SK-N-SH (cell line): ENCODE data around the gene C9orf72. TPM values are rescaled to one million over a fixed set of nuclear protein-coding genes. Genes with fewer than 3 reads are reported as not detected.

Experiments
- CTCF ChIA-PET: fragments of 300-600, 350-600 bp; formaldehyde crosslinking; extraction: SDS; loops from one replicate; lab custom pipeline; 2021; lab: Yijun Ruan, JAX
- POLR2A ChIA-PET: fragments of 350-600 bp; sonication (Branson Sonifier 250); formaldehyde crosslinking; extraction: SDS; loops from one replicate; lab custom pipeline; 2020; ENCODE audit warnings: antibody characterized with exemption, inconsistent platforms; lab: Yijun Ruan, JAX
- DNase-seq: peaks from one replicate; pipeline ENCODE4 v3.0.0; 2012
- H2AFZ ChIP-seq: fragments of 200-600 bp; sonication (generic); 2 replicates; pipeline ENCODE4 v1.8.1; 2016; ENCODE audit warnings: antibody characterized with exemption, mild to moderate bottlenecking, low read depth
- H3F3A ChIP-seq: fragments of 200-600 bp; sonication (generic); replicated peaks from 2 replicates; pipeline ENCODE3; 2016; ENCODE audit warnings: antibody characterized with exemption, mild to moderate bottlenecking; ENCODE audit not compliant: insufficient read depth
- H3K27ac ChIP-seq, 2 experiments: fragments of 200-500 bp in 1 of 2; fragments of 200-600 bp in 1 of 2; sonication (Bioruptor generic) in 1 of 2; sonication (generic), shearing (Covaris generic) in 1 of 2; 2 replicates each; pipeline versions ENCODE4 v1.5.1 to v1.6.1; 2014 to 2016; ENCODE audit warnings: low read depth in 2 of 2, inconsistent platforms in 1 of 2, low read length in 1 of 2, mild to moderate bottlenecking in 1 of 2, mixed read lengths in 1 of 2
- H3K27me3 ChIP-seq: fragments of 200-600 bp; sonication (generic), shearing (Covaris generic); 2 replicates; pipeline ENCODE4 v1.6.1; 2016; ENCODE audit warnings: mixed run types; ENCODE audit not compliant: insufficient read depth
- H3K36me3 ChIP-seq, 2 experiments: fragments of 200-500 bp in 1 of 2; fragments of 200-600 bp in 1 of 2; sonication (Bioruptor generic) in 1 of 2; sonication (generic) in 1 of 2; replicated peaks in 1 of 2; 2 replicates each; pipeline versions ENCODE3 to v1.5.1; 2014 to 2016; ENCODE audit warnings: low read length in 1 of 2, mild to moderate bottlenecking in 1 of 2; ENCODE audit not compliant: insufficient read depth in 2 of 2, control insufficient read depth in 1 of 2
- H3K4me1 ChIP-seq, 2 experiments: fragments of 200-500 bp in 1 of 2; fragments of 200-600 bp in 1 of 2; sonication (Bioruptor generic) in 1 of 2; sonication (generic), shearing (Covaris generic) in 1 of 2; 2 replicates each; pipeline versions ENCODE4 v1.5.1 to v1.6.1; 2014 to 2016; ENCODE audit warnings: low read depth in 1 of 2, low read length in 1 of 2, mixed run types in 1 of 2; ENCODE audit not compliant: insufficient read depth in 2 of 2, control insufficient read depth in 1 of 2
- H3K4me2 ChIP-seq: fragments of 200-600 bp; sonication (generic), shearing (Covaris generic); 2 replicates; pipeline ENCODE4 v1.6.1; 2017; ENCODE audit warnings: mixed run types
- H3K4me3 ChIP-seq, 2 experiments: fragments of 200-500 bp in 1 of 2; fragments of 200-600 bp in 1 of 2; sonication (Bioruptor generic) in 1 of 2; sonication (generic), shearing (Covaris generic) in 1 of 2; 2 replicates each; pipeline versions ENCODE4 v1.5.1 to v1.8.1; 2014 to 2016; ENCODE audit warnings: low read depth in 2 of 2, inconsistent platforms in 1 of 2, low read length in 1 of 2, mild to moderate bottlenecking in 1 of 2, mixed read lengths in 1 of 2, moderate library complexity in 1 of 2
- H3K79me2 ChIP-seq: fragments of 200-600 bp; sonication (generic); 2 replicates; pipeline ENCODE4 v1.8.1; 2017; ENCODE audit warnings: mild to moderate bottlenecking; ENCODE audit not compliant: insufficient read depth
- H3K9ac ChIP-seq: fragments of 200-600 bp; sonication (generic); 2 replicates; pipeline ENCODE4 v1.6.1; 2017; ENCODE audit warnings: mixed run types
- H3K9me2 ChIP-seq: fragments of 200-600 bp; sonication (generic); 2 replicates; pipeline ENCODE4 v1.6.1; 2017; ENCODE audit warnings: mixed run types
- H3K9me3 ChIP-seq: fragments of 200-600 bp; sonication (generic); 2 replicates; pipeline ENCODE4 v1.6.1; 2017; ENCODE audit warnings: mixed run types, mild to moderate bottlenecking, moderate library complexity
- H4K20me1 ChIP-seq: fragments of 200-600 bp; sonication (generic); 2 replicates; pipeline ENCODE4 v1.6.1; 2017; ENCODE audit warnings: mild to moderate bottlenecking, mixed run types; ENCODE audit not compliant: insufficient read depth
- CTCF ChIP-seq: fragments of 200-600 bp; sonication (generic); IDR thresholded peaks from 2 replicates; pipeline ENCODE4 v1.6.1; 2017; ENCODE audit warnings: antibody characterized with exemption, mild to moderate bottlenecking, moderate library complexity
- ELF1 ChIP-seq: IDR thresholded peaks from 2 replicates; pipeline ENCODE4 v1.4.0; 2012
- EZH2phosphoT487 ChIP-seq: fragments of 200-600 bp; sonication (generic); IDR thresholded peaks from 2 replicates; pipeline ENCODE4 v1.6.1; 2017; ENCODE audit warnings: low read depth, mixed run types, mild to moderate bottlenecking, antibody characterized with exemption, moderate library complexity, borderline replicate concordance
- GABPA ChIP-seq: IDR thresholded peaks from 2 replicates; pipeline ENCODE4 v1.4.0; 2012; ENCODE audit warnings: low read depth, mild to moderate bottlenecking
- MAX ChIP-seq: IDR thresholded peaks from 2 replicates; pipeline ENCODE4 v1.4.0; 2012; ENCODE audit warnings: low read depth
- MEF2A ChIP-seq: IDR thresholded peaks from 2 replicates; pipeline ENCODE4 v1.4.0; 2012; ENCODE audit warnings: low read depth, borderline replicate concordance
- MXI1 ChIP-seq: IDR thresholded peaks from 2 replicates; pipeline ENCODE4 v1.6.1; 2012; ENCODE audit warnings: mild to moderate bottlenecking, low read depth, low read length, improper control_type of control experiment
- NFIC ChIP-seq: IDR thresholded peaks from 2 replicates; pipeline ENCODE4 v1.4.0; 2012; ENCODE audit warnings: borderline replicate concordance
- NRF1 ChIP-seq: IDR thresholded peaks from 2 replicates; pipeline ENCODE4 v1.6.1; 2012; ENCODE audit warnings: low read depth, mild to moderate bottlenecking, low read length
- RXRA ChIP-seq: IDR thresholded peaks from 2 replicates; pipeline ENCODE4 v1.4.0; 2012; ENCODE audit warnings: low read depth, mild to moderate bottlenecking, borderline replicate concordance
- SIN3A ChIP-seq: IDR thresholded peaks from 2 replicates; pipeline ENCODE4 v1.6.1; 2012; ENCODE audit warnings: low read depth, mild to moderate bottlenecking, low read length, moderate library complexity, borderline replicate concordance
- TCF12 ChIP-seq: IDR thresholded peaks from 2 replicates; pipeline ENCODE4 v1.4.0; 2012
- USF1 ChIP-seq: IDR thresholded peaks from 2 replicates; pipeline ENCODE4 v1.4.0; 2012; ENCODE audit warnings: low read depth, borderline replicate concordance
- USF2 ChIP-seq: fragments of 150-350 bp; IDR thresholded peaks from 2 replicates; pipeline ENCODE4 v1.6.1; 2017; ENCODE audit warnings: antibody characterized with exemption, low read length, low read depth, borderline replicate concordance
- polyA plus RNA-seq, 3 experiments: library from polyadenylated mRNA; depleted of rRNA; stranded (reverse); fragments of >200 nt; gene quantifications; 2 replicates each; pipeline ENCODE4 v1.2.3, GENCODE V29; 2012

The C9orf72 gene
- polyA plus RNA-seq, 1 of the 3 experiments (the other 2 are of a cell fraction), result 4.0 TPM

- no peak for TF ChIP-seq SIN3A
Observed at GRCh38 chr9:27561685-27562084, 11.6 kb downstream of the C9orf72 start (continued).

- Histone ChIP-seq H3K79me2 (no peaks in the 10 kb centered on the region), H3K9ac (no peak overlapping the region), H3K4me3 (no peak overlapping the region), H4K20me1 (no peaks in the 10 kb centered on the region), H3K9me2 (no peaks in the 10 kb centered on the region), H3F3A (no peaks in the 10 kb centered on the region), H3K27ac (no peak overlapping the region), H3K4me1 (no peaks in the 10 kb centered on the region; a peak in 1 of 4 replicates), H3K9me3 (no peaks in the 10 kb centered on the region), H3K4me2 (no peak overlapping the region), H2AFZ (no peak overlapping the region), H3K36me3 (peaks cover 36 to 80% of the 10 kb centered on the region in 2 experiments), H3K27me3 (no peaks in the 10 kb centered on the region)
- CTCF ChIA-PET, result interaction anchor here (1.0 to 3.9 kb wide), 3 partner anchors 12 to 227 kb away, joined by 3 to 18 read pairs (median 4); partner anchors contain the start of gene MOB3B
- TF ChIP-seq TCF12 (no peak), MXI1 (no peak), EZH2phosphoT487 (no peak), NRF1 (no peak), MEF2A (no peak), RXRA (no peak), USF2 (no peak), USF1 (no peak), ELF1 (no peak), CTCF (no peak), GABPA (no peak), NFIC (no peak)
- POLR2A ChIA-PET, result no interaction called here
- DNase-seq, result no peak
Observed at GRCh38 chr9:27560457-27560856, 12.8 kb downstream of the C9orf72 start.

GRCh38 chr9:27558307-27558706 lies 15.0 kb downstream of the C9orf72 start:
- no peak overlapping the region for H3K27ac ChIP-seq
- no peak overlapping the region for H2AFZ ChIP-seq
- H3K36me3 ChIP-seq, result peaks cover 39 to 62% of the 10 kb centered on the region in 2 experiments
- POLR2A ChIA-PET, result interaction anchor here (0.6 kb wide), 1 partner anchor 528 kb away, joined by 3 read pairs; no protein-coding TSS in a partner anchor
- H3K9me2 ChIP-seq, result no peaks in the 10 kb centered on the region
- no peaks in the 10 kb centered on the region for H3K9me3 ChIP-seq
- no peaks in the 10 kb centered on the region for H4K20me1 ChIP-seq
- H3K9ac ChIP-seq, result no peak overlapping the region
- no peak overlapping the region for H3K4me2 ChIP-seq
- CTCF ChIA-PET, result interaction anchor here (1.5 kb wide), 1 partner anchor 28 kb away, joined by 6 read pairs; no protein-coding TSS in a partner anchor
- H3F3A ChIP-seq, result no peaks in the 10 kb centered on the region
- no peaks in the 10 kb centered on the region for H3K79me2 ChIP-seq
- no peak overlapping the region for H3K4me3 ChIP-seq
- no peak for TF ChIP-seq MAX
- TF ChIP-seq NRF1, result no peak
- DNase-seq, result no peak
- H3K27me3 ChIP-seq, result no peaks in the 10 kb centered on the region
- H3K4me1 ChIP-seq, result no peaks in the 10 kb centered on the region
